ENCODE measurements around the gene UNC13B. TPM values are rescaled to one million over a fixed set of nuclear protein-coding genes. Genes with fewer than 3 reads are reported as not detected.

The UNC13B gene
- total and polyA plus RNA-seq, 9 of the 15 experiments (the other 6 are each of a cell fraction or from before 2014, with no cell fraction given): 2.4 to 11.5 (median 8.6) TPM

DNA sequence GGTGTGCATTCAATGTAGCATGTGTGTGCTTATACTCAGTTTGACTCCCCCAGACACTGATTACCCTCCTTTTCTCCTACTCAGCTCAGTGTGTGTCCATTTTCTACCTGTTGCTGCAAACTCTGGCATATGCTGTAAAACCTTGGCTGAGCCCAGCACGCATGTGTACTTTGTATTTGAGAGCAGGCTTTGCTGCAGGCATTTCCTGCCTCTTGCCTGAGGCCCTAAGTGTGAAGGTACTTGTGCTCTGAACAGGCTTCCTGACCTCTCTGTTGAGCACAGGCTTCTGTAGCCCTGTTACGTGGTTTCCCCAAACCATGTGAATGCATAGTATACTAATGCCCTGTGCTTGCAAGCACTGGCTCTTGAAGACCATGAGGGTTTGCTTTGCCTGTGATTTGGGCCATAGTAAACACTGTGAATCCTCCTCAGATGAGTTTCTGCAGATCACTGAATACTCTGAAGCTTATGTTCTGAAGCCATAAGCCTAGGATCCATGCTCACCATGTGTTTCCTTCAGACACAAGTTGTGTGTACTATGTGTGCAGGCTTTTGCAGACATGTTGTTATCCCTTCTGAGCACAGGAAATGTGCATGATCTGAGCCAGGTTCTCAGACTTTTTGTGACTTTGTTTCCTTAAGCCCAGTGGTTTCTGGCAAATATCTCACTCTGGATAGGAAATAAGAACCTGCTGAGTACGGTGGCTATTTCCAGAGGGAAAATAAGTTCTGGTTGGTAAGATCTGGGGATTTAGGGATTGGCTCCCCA is 203.2 kb downstream of the UNC13B start:
- Histone ChIP-seq H3K36me3 (ENCODE audit: control insufficient read depth, insufficient read depth, low read length) (no peaks in the 10 kb centered on the region), H2AFZ (ENCODE audit: low read depth, low read length) (no peak overlapping the region), H3K79me2 (ENCODE audit: control insufficient read depth, insufficient read depth, low read length) (no peaks in the 10 kb centered on the region), H3K27ac (ENCODE audit: extremely low read depth, low read depth, low read length) (no peak overlapping the region), H3K9me1 (ENCODE audit: control insufficient read depth, insufficient read depth, low read length) (no peaks in the 10 kb centered on the region), H3K27me3 (ENCODE audit: control insufficient read depth in 2 of 2, insufficient read depth in 2 of 2, low read length in 2 of 2) (no peaks in the 10 kb centered on the region), H3K4me2 (ENCODE audit: insufficient read depth, low read length) (no peak overlapping the region), H3K9ac (ENCODE audit: insufficient read depth in 1 of 2, low read depth in 2 of 2, low read length in 2 of 2) (no peak overlapping the region), H3K4me1 (replicated peaks in 1 of 2; ENCODE audit: control insufficient read depth in 2 of 2, insufficient read depth in 2 of 2, low read length in 2 of 2) (0 out of 5 replicates have a peak, but pooled peaks cover 0 to 2% of the 10 kb centered on the region in 2 experiments), H3K9me3 (replicated peaks; ENCODE audit: control insufficient read depth, insufficient read depth, low read depth, low read length) (no peaks in the 10 kb centered on the region), H3K4me3 (no peak overlapping the region), H4K20me1 (replicated peaks; ENCODE audit: control insufficient read depth, insufficient read depth, low read length) (no peaks in the 10 kb centered on the region)
- WGBS (ENCODE audit: insufficient coverage, low coverage, missing lambda C conversion rate): 14% methylated on average over 3 of the region's 3 CpGs
- ChIA-PET CTCF (ENCODE audit: low intra/inter-chr PET ratio) (no interaction called here), POLR2A (interaction anchor here (0.8 kb wide), 1 partner anchor 50 kb away, joined by 3 read pairs; no protein-coding TSS in a partner anchor)
- intact Hi-C loops (cut with micrococcal nuclease): no loop called here
- in situ Hi-C loops (cut with MboI): no loop called here
- FAIRE-seq (no peak), ATAC-seq (no peak), DNase-seq (ENCODE audit: extremely low read depth in 1 of 4, low spot score in 3 of 4) (no peak)
- BruUV-seq (replicated peaks): no TSS peak
- TF ChIP-seq ZBTB7A (IDR thresholded peaks at IDR 0.05; ENCODE audit: borderline replicate concordance, control insufficient read depth, low read depth, low read length) (no peak), DDX20 (tag; IDR thresholded peaks at IDR 0.05; ENCODE audit: low read depth) (no peak), ZNF124 (CRISPR knock-in tag; IDR thresholded peaks at IDR 0.05) (no peak), STAG1 (CRISPR knock-in tag; IDR thresholded peaks at IDR 0.05; ENCODE audit: borderline replicate concordance) (no peak), CREB1 (IDR thresholded peaks at IDR 0.05) (no peak), CREB1 (CRISPR knock-in tag; IDR thresholded peaks at IDR 0.05) (no peak), SREBF2 (CRISPR knock-in tag; IDR thresholded peaks at IDR 0.05) (no peak), ZNF431 (CRISPR knock-in tag; IDR thresholded peaks at IDR 0.05) (no peak), HDGF (IDR thresholded peaks at IDR 0.05) (no peak), HSF4 (CRISPR knock-in tag; IDR thresholded peaks at IDR 0.05; ENCODE audit: borderline replicate concordance) (no peak), SMAD2 (IDR thresholded peaks at IDR 0.05; ENCODE audit: low read depth, low read length) (no peak), POLR2AphosphoS5 (IDR thresholded peaks at IDR 0.05; ENCODE audit: control insufficient read depth, insufficient read depth, low read depth, low read length) (no peak), STAT5B (CRISPR knock-in tag; IDR thresholded peaks at IDR 0.05) (no peak), TFAM (CRISPR knock-in tag; conservative IDR thresholded peaks at IDR 0.05) (no peak)
- TF ChIP-seq, protein P1, sequence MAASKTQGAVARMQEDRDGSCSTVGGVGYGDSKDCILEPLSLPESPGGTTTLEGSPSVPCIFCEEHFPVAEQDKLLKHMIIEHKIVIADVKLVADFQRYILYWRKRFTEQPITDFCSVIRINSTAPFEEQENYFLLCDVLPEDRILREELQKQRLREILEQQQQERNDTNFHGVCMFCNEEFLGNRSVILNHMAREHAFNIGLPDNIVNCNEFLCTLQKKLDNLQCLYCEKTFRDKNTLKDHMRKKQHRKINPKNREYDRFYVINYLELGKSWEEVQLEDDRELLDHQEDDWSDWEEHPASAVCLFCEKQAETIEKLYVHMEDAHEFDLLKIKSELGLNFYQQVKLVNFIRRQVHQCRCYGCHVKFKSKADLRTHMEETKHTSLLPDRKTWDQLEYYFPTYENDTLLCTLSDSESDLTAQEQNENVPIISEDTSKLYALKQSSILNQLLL (CRISPR knock-in tag; IDR thresholded peaks at IDR 0.05; ENCODE audit: borderline replicate concordance): no peak
- TF ChIP-seq, protein P2, sequence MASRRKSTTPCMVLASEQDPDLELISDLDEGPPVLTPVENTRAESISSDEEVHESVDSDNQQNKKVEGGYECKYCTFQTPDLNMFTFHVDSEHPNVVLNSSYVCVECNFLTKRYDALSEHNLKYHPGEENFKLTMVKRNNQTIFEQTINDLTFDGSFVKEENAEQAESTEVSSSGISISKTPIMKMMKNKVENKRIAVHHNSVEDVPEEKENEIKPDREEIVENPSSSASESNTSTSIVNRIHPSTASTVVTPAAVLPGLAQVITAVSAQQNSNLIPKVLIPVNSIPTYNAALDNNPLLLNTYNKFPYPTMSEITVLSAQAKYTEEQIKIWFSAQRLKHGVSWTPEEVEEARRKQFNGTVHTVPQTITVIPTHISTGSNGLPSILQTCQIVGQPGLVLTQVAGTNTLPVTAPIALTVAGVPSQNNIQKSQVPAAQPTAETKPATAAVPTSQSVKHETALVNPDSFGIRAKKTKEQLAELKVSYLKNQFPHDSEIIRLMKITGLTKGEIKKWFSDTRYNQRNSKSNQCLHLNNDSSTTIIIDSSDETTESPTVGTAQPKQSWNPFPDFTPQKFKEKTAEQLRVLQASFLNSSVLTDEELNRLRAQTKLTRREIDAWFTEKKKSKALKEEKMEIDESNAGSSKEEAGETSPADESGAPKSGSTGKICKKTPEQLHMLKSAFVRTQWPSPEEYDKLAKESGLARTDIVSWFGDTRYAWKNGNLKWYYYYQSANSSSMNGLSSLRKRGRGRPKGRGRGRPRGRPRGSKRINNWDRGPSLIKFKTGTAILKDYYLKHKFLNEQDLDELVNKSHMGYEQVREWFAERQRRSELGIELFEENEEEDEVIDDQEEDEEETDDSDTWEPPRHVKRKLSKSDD (conservative IDR thresholded peaks at IDR 0.05; ENCODE audit: low read length): no peak
- TF ChIP-seq, protein P3, sequence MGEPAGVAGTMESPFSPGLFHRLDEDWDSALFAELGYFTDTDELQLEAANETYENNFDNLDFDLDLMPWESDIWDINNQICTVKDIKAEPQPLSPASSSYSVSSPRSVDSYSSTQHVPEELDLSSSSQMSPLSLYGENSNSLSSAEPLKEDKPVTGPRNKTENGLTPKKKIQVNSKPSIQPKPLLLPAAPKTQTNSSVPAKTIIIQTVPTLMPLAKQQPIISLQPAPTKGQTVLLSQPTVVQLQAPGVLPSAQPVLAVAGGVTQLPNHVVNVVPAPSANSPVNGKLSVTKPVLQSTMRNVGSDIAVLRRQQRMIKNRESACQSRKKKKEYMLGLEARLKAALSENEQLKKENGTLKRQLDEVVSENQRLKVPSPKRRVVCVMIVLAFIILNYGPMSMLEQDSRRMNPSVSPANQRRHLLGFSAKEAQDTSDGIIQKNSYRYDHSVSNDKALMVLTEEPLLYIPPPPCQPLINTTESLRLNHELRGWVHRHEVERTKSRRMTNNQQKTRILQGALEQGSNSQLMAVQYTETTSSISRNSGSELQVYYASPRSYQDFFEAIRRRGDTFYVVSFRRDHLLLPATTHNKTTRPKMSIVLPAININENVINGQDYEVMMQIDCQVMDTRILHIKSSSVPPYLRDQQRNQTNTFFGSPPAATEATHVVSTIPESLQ (CRISPR knock-in tag; IDR thresholded peaks at IDR 0.05): no peak
